ENCODE results near the gene ADARB2.
"Not testable (repeated sequence)": the region's sequence is repeated elsewhere in the genome, so short reads cannot be mapped to it uniquely, and the experiment has no call there.

Gene ADARB2

DNA sequence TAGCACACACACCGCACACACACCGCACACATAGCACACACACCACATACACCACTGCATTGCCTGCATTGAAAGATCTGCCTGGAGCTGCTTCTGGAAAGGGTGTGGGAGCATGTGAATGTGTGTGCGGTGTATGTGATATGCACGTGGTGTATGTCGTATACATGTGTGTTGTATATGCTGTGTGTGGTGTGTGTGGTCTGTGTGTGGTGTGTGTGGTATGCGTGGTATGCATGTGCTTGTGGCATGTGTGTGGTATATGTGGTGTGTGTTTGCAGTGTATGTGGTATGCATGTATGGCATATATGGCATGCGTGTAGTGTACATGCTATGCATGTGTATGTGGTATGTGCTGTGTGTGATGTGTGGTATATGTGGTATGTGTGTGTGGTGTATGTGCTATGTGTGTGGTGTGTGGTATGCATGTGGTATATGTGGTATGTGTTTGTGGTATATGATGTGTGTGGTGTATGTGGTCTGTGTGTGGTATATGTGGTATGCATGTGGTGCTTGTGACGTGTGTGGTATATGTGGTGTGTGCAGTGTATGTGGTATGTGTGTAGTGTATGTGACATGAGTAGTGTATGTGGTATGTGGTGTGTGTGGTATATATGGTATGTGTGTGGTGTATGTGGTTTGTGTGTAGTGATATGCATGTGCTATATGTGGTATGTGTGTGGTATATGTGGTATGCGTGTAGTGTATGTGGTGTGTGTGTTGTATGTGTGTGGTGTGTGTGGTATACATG, 505.0 kb downstream of the ADARB2 start:
- no peak for DNase-seq

DNA sequence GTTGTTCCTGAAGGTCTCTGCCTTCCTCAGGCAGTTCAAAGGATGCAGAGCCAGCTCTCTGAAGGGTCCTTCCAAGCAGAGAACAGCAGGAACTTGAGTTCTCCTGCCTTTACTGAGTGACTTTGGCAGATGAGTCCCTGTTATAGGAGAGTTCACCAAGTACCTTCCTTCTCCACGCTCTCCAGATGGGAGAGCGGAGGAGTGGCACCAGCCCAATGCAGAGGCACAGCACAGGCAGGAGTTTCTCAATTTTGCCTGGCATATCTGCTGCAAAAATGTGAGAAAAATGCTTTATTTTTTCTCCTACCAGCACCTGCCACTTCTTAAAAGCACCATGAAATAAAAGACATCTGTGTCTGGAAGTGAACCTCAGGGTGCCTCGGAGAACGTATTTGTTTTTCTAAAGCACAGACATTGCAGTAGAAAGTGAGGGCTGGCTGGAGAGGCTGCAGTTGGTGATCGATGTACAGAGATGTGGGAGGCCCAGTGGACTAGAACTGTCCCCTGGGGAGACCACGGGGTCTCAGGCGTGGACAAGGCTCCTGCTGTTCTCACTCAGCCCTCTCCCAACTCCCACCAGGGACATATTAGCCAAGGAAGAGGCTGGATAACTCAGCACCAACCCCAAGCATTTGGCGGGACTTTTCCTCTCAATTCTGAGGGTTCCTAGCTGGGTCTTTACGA, 506.6 kb downstream of the ADARB2 start:
- peak in 1 of 2 donors; percentile 70 for DNase-seq

DNA sequence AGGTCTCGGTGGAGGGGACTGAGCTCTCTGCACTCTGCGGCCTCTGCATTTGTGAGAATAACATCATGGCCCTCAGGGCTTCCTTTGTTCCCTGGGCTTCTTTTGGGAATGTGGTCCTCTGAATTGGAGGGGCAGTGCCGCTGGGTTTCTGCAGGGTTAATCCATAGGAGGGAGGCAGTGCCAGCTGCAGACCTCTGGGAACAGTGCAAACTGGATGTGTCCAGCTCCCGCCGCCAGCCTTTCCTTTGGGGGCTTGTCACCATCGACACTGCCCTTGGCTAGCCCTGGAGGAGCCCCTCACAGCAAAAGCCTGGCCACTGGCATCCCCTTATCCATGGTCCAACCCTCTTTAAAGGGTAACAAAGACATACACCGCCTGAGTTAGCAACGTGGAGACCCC, 507.2 kb downstream of the ADARB2 start:
- DNase-seq, result no peak

DNA sequence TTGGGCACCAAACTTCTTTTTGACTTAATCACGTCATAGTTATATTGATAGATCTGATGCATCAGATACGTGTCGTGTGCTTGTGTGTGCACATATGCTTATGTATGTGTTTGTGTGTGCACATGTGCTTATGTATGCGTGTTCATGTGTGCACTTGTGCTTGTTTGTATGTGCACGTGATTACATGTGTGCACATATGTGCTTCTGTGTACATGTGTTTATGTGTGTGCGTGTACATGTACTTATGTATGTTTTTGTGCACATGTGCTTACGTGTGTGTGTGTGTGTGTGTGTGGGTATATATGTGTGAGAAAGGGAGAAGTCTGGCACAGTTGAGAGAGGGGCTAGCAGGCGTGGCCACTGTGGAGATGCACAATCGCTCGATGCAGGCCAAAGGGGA, 507.8 kb downstream of the ADARB2 start:
- no peak for DNase-seq

DNA sequence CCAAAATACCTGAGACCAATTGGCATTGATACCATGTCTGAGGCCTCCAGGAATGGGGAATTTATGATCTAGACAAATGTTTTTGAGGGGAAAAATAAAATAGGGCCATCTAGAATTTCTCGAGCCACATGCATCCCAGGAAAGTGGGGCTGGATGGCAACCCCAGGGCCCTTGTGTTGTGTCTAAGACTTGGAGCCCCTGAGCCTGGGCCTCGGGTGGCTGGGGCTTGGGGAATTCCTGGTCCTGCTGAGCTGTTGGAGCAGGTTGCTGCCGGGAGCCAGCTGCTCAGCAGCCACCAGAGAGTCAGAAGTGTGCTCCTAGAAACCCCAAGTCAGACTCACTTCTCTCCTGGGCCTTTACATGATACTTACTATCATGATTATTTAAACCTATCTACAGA, 508.2 kb downstream of the ADARB2 start:
- DNase-seq, result no peak

DNA sequence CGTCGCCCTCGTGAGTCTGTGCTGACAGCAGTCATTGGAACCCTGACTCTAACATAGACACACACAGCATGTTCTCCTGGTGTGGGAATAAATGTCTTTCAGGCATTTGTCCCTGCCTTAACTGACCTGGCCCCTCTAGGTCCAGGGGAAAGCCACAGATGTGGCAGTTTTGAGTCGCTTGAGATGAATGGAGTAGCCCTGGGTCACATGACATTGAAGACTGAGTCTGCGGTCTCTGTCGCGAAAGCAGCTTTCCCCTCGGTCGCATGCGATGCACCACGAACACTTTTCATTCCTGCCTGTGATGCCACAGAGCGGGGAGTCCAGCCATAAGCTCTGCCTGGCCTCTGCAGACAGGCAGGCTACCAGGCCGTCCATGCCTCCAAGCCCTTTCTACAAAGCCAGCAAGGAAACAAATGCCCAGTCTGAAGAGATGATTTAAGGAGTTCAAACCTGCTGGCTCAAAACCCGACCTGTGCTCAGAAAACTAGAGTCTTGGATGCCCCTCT, 508.8 kb downstream of the ADARB2 start:
- no peak for DNase-seq

DNA sequence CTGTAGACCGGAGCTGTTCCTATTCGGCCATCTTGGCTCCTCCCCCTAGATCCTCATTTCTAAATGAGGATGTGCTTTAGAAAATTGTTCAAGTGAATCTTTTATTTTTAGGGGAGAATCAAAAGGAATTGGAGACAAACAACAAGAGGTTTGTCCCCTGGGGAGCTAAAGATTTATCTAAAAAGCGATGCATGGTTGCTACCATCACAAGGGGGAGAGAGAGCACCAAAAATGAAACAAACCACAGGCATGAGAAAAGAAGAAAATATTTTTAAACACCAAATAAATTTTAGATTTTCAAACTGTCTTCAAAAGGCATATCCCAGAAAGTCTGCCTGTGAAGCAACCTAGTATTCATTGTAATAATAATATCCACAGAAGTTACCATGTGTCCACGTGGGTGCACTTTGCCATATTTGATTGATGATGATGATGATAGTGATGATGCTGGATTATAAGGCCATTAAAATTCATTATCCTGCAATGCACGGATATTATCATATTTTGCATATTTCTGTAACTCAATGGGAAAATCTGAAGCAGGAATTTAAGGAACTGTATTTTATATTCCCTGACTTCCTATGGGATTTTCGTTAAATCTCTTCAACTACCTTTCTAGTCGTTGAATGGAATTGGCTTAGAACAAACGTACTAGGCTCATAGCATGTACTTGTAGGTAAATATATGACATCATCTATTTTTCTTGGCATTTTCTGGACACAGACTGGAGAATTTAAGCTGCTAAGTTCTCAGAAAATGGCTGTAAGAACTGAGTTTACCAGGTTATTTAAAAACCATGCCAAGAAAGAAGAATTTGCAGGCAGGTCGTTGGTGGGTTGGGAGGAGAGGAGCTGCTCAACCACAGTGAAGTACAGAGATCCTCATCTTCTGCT, 509.6 kb downstream of the ADARB2 start:
- DNase-seq, result no peak

DNA sequence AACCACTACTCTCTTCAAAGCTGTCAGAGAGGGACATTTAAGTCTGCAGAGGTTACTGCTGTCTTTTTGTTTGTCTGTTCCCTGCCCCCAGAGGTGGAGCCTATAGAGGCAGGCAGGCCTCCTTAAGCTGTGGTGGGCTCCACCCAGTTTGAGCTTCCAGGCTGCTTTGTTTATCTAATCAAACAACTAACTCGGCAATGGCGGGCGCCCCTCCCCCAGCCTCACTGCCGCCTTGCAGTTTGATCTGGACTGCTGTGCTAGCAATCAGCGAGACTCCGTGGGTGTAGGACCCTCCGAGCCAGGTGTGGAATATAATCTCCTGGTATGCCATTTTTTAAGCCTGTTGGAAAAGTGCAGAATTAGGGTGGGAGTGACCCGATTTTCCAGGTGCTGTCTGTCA, 510.4 kb downstream of the ADARB2 start:
- not testable (repeated sequence) for DNase-seq

DNA sequence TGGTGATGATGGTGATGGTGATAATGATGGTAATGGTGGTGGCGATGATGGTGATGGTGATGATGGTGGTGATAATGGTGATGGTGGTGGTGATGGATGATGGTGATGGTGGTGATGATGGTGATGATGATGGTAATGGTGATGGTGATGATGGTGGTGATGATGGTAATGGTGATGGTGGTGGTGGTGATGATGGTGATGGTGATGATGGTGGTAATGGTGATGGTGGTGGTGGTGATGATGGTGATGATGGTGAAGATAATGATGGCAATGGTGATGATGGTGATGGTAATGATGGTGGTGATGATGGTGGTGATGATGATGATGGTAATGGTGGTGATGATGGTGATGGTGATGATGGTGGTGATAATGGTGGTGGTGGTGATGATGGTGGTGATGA, 517.5 kb downstream of the ADARB2 start:
- not testable (repeated sequence) for DNase-seq

DNA sequence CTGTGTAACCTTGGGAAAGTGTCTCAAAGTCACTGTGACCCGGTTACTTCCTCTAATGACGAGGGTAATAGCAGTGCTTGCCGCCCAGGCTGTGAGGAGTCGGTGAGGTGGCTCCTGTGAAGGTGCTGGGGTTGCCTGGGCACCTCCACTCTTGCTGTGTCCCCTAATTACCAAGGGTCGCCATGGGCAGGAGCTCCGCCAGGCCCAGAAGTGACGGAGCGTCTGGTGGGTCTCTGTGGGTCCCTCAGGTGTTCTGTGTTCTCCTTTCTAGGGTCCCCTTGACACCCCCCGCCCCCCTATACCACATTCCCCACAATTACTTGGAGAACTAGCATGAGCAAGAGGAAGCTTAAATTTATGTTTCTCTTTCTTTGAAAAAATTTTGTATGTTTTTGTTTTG, 519.7 kb downstream of the ADARB2 start:
- no peak for DNase-seq

DNA sequence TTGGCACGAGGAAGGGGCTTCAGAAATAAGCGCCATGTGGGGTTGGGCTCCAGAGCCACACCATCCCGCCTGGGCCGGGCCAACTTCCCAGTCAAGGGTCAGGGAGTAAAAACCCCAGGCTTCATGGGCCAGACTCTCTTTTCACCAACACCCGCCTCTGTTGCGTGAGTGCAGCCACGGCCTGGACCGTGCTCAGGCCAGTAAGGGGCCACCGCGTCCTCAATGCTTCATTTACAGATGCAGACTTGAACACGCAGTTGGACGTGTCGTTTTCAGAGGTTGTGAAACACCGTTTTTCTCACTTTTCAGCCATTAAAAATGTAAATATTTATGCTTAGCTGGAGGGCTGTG, 520.1 kb downstream of the ADARB2 start:
- no peak for DNase-seq

DNA sequence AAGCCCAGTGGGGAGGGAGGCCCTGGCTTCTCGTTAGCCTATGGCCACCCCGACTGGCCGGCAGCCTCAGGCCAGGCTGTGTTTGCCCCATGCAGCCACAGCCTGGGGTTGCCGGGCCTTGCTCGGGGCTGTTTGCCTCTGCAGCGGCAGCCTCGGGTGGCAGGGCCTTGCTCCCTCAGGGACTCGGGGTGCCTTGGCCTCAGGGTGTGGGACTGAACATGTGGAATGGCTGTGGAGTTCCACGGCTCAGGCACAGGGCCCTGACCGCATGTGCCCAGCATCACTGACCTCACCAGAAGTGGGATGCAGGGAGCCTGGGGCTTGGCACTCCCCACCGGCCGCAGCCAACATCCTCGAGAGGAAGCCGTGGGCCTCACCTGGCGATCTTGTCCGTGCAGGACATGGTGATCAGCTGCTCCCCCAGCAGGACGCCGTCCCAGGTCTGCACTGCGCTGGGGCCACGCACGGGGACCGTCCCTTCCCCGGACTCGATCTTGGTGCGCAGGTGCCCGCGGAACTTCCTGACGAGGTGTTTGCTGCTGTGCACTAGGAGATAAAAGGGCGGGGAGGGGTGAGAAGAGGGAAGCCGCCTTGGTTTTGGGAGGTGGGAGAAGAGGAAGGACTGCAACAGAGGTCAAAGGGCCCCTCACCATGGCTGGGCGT, 520.6 kb downstream of the ADARB2 start:
- no peak for DNase-seq

DNA sequence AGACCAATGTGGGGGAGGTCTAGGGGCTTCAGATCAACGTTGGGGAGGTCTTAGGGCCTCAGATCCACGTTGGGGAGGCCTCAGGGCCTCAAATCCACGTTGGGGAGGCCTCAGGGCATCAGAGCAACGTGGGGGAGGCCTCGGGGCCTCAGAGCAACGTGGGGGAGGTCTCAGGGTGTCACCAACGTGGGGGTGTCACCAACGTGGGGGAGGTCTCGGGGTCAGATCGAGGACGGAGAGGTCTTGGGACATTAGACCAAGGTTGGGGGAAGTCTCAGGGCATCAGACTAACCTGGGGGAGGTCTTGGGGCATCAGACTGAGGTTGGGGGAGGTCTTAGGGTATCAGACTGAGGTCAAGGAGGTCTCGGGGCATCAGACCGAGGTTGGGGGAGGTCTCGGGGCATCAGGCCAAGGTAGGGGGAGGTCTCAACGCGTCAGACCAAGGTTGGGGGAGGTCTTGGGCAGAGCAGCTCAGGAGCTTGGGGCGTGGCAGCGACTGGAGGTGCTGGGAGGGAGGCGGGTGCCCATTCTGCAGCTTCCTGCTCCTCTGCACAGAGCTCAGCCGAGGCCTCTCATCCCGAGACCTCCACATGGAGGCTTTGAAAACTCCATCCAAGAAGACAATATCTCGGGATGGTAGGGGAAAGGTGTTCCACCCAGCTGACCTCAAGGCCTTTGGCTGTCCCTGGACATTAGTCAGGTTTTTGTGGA, 521.3 kb downstream of the ADARB2 start:
- no peak for DNase-seq

DNA sequence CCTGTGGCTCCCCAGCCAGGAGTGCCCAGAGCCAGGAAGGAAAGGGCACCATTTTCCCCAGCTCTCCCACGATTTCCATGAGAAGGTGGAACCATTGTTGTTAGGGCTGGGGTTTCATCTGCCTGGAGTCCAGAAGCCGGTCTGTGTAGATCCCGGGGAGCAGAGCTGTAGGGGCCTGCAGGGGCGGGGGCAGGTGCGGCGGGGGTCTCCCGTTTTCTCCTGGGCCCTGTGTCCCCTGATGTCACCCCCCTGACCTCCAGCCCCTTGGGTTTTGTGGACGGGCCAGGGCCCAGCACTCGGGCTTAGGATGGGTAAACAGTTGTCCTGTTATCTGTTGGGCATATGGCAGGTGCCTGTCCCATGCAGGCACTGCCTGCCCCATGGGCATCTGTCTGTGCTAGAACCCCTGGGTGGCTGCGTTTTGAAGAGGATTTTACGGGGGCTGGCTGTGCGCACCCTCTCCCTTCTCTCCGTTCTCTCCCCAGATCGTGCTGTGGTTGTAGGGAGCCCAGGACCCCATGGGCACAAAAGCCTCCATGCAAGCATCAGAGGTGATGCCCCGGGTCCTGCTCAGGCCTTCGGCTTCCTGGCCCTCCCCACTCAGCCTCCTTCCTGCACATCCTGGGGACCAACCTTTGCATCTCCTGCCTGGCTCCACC, 522.3 kb downstream of the ADARB2 start:
- no peak for DNase-seq

DNA sequence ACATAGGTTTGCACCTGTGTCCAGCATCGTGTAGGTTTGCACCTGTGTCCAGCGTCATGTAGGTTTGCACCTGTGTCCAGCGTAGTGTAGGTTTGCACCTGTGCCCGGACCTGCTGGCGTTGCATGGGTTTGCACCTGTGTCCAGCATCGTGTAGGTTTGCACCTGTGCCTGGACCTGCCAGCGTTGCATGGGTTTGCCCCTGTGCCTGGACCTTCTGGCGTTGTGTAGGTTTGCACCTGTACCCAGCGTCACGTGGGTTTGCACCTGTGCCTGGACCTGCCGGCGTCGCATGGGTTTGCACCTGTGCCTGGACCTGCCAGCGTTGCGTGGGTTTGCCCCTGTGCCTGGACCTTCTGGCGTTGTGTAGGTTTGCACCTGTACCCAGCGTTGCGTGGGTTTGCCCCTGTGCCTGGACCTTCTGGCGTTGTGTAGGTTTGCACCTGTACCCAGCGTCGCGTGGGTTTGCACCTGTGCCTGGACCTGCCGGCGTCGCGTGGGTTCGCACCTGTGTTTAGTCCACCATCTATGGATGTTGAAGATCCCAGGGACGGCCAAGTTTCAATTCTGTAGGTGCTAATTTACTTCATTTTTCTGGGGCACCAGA, 523.2 kb downstream of the ADARB2 start:
- DNase-seq, result no peak

DNA sequence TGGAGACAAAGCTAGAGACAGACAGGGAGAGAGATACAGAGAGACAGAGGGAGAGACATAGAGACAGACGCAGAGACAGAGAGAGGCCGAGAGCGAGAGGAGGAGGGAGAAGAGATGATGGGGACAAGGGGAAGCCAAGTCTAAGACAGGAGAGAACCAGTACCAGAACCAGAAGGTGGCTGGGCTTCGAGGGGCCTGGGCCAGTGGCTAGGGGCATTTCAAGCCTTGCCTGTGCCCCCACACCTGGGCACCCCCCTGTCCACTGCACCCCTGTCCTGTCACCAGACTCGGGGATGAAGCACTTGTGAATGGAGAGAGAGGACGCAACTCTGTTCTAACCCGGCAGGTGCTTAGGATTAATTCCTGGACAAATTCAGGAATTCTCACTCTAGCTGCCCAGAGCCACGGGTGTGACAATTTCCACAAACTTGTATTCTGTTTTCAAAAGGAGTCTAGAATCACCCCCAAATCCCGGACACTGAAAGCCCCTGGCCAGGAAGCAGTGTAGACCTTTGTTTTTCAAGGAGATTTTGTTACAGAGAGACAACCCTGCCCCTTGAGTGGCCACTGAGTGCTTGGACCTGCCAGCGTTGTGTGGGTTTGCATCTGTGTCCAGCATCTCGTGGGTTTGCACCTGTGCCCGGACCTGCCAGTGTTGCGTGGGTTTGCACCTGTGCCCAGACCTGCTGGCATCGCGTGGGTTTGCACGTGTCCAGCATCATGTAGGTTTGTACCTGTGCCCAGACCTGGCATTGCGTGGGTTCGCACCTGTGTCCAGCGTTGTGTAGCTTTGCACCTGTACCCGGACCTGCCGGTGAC, 523.9 kb downstream of the ADARB2 start:
- DNase-seq, result no peak

DNA sequence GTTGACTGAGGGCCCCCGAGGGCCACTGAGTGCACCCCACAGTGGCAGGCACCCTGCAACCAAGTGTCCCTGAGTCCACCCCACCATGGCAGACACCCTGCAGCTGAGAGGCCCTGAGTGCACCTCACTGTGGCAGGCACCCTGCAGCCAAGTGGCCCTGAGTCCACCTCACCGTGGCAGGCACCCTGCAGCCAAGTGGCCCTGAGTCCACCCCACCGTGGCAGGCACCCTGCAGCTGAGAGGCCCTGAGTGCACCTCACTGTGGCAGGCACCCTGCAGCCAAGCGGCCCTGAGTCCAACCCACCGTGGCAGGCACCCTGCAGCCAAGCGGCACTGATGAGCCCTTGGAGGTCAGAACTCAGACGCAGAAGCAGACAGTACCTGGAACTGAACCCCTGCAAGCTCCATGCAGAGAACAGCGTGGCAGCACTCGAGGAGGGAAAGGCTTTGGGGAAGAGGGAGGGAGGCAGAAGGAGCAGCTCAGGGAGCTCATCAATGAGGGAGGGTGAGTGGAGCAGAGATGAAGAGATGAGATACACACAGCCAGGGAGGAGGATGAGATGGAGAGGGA, 524.7 kb downstream of the ADARB2 start:
- no peak for DNase-seq

DNA sequence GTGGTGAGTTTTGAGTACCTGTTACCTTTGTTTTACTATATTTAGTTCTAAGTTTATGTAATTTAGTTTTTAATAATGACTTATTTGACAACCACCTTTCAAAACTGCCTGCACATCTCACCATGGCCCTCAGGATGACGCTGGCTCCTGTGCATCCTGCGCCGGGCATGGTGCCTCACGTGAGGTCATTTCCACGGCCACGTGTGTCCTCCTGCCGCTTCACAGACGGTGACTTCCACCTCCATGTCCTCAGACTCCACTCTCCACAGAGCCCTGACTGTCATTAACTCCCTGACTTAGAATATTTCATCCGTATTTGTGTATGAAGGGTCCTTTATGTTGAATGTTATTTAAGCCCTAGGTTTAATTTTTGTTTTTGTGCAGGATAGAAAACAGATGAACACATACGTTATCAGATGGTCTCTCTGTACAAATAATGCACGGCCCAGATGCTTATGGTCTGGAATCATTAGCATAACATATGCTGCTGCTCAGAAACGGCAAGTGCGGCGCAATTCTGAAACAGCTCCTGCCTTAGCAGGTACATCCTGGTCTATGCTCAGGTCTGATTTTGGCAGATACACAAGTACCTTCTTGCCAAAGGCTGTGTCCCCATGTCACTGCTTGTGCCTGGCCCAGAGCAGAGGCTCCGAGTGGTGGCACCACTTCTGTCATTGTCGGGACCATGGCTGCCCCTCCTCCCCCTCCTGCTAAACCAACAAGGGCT, 525.3 kb downstream of the ADARB2 start:
- DNase-seq, result no peak

DNA sequence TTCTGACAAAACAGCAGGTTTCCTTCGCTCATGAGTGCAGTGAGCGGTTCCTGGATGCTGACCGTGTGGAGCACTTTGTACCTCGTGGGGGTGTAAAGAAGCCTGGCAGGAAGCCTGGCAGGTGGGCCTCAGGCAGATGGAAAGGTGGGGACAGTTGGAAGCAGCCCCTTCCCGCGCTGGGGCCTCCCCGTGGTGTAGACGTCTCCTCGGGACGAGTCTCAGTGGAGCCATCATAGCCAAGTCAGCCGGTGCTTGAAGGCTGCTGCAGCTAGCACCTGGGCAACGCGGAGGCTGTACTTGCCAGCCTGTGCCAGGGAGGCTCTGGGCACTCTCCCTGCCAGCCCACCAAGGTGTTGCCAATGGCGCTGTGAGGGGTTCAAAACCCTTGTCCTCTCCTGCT, 526.7 kb downstream of the ADARB2 start:
- DNase-seq, result no peak

Data from hippocampal formation (tissue), 2 donors.